Large intestine (tissue), 3 donors: ENCODE measurements around the gene CMIP. TPM values are rescaled to one million over a fixed set of nuclear protein-coding genes. Genes with fewer than 3 reads are reported as not detected.

Experiments used
- DNase-seq, 2 donors: peaks; one replicate each; pipeline versions ENCODE4 v3.0.0 to v3.0.0-alpha.2; 2013
- H3K27ac ChIP-seq: one replicate; pipeline ENCODE4 v1.5.1; 2013; ENCODE audit warnings: low read length
- H3K27me3 ChIP-seq: 2 replicates; pipeline ENCODE4 v1.6.1; 2013; ENCODE audit warnings: low read length; ENCODE audit not compliant: control insufficient read depth, insufficient read depth
- H3K36me3 ChIP-seq: 2 replicates; pipeline ENCODE4 v1.6.1; 2013; ENCODE audit warnings: low read length; ENCODE audit not compliant: control insufficient read depth, insufficient read depth
- H3K4me1 ChIP-seq: one replicate; pipeline ENCODE4 v1.6.1; 2013; ENCODE audit warnings: low read length; ENCODE audit not compliant: control insufficient read depth, insufficient read depth
- H3K4me3 ChIP-seq: one replicate; pipeline ENCODE4 v1.5.1; 2013; ENCODE audit warnings: low read length
- H3K9me3 ChIP-seq: one replicate; pipeline ENCODE4 v1.6.1; 2013; ENCODE audit warnings: mild to moderate bottlenecking, low read depth, low read length, moderate library complexity; ENCODE audit not compliant: control insufficient read depth
- WGBS: methylation state at CpG from one replicate; pipeline ENCODE4 v1.1.5; 2013; ENCODE audit warnings: low lambda C conversion rate; ENCODE audit not compliant: insufficient coverage; 5-methylcytosine and 5-hydroxymethylcytosine counted together
- polyA plus RNA-seq: library from polyadenylated mRNA; unstranded; fragments of 120-200 nt; gene quantifications from one replicate; pipeline ENCODE4 v1.2.1, GENCODE V29; 2013

CMIP gene
- polyA plus RNA-seq, 1 donor = 64.5 TPM

DNA sequence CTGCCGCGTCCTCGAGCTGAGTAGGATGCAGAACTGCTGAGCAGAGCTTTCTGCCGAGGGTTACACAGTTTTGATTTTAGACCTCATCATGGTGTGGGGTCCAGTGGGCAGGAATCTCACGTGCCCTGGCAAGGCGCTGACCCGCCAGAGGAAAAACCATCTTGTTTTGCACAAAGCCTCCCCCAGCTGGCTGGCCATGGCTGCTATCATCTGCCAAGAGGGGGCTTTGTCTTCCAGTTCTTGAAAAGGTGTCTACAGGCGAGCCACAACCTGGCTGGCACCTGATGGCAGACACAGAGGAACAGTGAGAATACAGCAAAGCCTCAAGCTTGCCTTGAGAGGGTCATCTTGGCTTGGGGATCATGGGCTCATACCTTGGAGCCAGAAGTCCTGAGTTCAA lies 118.3 kb downstream of the CMIP start:
- no peak overlapping the region for H3K4me3 ChIP-seq
- no peaks in the 10 kb centered on the region for H3K9me3 ChIP-seq
- no peaks in the 10 kb centered on the region for H3K27me3 ChIP-seq
- peaks cover 54% of the 10 kb centered on the region for H3K4me1 ChIP-seq
- H3K36me3 ChIP-seq = no peaks in the 10 kb centered on the region
- H3K27ac ChIP-seq = no peak overlapping the region
- no CpG with 5 or more reads among the region's 8 CpGs for WGBS
- no peak for DNase-seq

DNA sequence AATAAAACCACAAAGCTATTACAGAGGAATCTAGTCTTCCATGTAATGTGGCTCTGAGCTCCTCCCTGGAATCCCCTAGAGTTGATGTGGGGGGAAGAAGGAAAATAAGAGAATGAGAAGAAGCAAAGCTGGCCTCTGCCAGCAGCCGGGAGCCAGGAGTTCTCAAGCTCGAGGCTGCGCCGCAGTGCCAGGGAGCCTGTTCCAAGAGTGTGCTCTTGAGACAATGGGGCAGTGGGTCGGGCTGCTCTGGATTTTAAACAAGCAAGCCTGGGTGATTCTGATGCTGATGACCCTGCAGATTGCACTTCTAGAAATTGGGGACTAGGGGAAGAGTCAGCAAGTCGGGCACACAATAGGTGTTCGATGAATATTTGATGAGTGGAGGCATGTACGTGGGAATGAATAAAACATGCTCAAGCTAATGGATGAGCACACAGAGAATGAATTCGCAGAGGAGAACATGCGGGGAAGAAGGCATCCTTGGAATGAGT lies 119.9 kb downstream of the CMIP start:
- Histone ChIP-seq H3K27me3 (no peaks in the 10 kb centered on the region), H3K4me3 (no peak overlapping the region), H3K4me1 (peaks cover 54% of the 10 kb centered on the region), H3K9me3 (no peaks in the 10 kb centered on the region), H3K36me3 (no peaks in the 10 kb centered on the region), H3K27ac (no peak overlapping the region)
- WGBS = 100% methylated on average over 1 of the region's 10 CpGs
- no peak for DNase-seq

DNA sequence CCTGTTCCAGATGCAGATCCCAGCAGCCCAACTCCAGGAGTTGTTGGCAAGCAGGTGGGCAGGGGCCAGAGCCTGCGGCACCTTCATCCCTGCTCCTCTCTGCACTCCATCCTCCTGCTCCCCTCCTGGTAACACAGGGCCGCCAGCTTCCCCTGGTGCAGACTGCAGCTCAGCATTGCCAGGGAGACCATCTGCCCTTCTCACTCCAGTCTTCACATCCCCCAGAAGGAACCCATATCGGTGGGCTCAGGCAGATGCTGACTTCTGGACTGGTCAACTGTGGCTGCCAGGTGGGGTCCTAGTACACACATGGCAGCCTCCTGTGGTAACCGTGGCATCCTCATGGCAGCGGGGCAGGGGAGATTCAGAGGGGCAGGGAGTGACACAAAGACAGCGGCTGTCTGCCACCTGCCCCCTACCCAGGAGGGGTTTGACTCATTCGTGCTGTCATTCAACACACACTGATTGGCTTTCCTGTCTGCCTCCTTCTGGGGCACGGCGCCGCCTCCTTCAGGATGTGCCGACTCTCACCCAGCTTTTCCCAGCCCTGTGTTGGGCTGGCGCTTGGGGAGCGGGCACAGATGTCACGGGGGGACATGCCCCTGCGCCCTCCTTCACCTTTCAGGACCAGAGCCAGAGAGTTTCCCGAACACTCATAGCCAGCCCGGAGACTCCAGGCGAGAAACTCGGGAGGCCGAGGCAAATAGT lies 120.9 kb downstream of the CMIP start:
- WGBS = no CpG with 5 or more reads among the region's 20 CpGs
- Histone ChIP-seq H3K36me3 (no peaks in the 10 kb centered on the region), H3K27ac (peak overlapping the region; percentile 36), H3K27me3 (no peaks in the 10 kb centered on the region), H3K4me3 (no peak overlapping the region), H3K4me1 (peaks cover 52% of the 10 kb centered on the region), H3K9me3 (no peaks in the 10 kb centered on the region)
- no peak for DNase-seq

DNA sequence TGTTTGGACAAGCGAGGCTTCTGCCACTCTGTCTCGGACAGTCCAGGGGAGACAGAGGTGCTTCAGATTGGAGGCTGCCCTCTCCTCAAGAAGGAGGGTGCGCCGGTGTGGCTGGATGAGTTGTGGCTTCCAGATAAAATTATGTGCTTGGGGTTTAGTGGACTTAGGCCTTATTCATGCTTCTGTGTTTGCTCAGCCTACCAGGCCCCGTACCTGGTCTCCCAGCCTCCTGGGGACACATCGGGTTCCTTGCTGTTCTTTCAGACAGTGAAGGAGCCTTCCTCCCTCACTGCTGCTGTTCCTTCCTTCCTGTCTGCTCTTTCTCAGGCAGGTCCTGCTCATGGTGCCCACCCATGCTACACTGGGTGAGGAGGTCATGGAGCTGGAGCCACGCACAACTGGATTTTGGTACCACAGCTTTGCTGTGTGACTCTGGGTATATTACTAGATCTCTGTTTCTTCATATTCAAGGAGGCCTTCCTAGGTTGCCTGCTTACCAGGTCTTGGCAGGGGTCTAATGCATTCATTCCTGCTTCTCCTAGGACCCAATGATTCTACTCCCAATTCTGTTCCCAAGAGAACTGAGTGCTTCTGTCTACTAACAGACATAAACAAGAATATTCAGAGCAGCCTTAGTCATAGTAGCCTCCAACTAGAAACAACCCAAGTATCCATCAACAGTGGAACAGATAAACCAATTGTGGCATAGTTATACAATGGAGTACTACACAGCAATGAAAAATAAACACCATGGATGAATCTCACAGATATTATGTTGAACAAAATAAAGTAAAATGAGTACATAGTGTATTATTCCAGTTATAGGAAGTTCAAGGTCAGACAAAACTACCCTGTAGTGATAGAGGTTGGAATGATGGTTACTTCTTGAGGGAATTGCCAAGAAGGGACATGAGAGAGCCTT lies 121.7 kb downstream of the CMIP start:
- Histone ChIP-seq H3K27me3 (no peaks in the 10 kb centered on the region), H3K4me3 (no peak overlapping the region), H3K27ac (peak overlapping the region; percentile 36), H3K36me3 (no peaks in the 10 kb centered on the region), H3K9me3 (no peaks in the 10 kb centered on the region), H3K4me1 (peaks cover 46% of the 10 kb centered on the region)
- 40% methylated on average over 1 of the region's 7 CpGs for WGBS
- peak in 1 of 2 donors; percentile 71 for DNase-seq

DNA sequence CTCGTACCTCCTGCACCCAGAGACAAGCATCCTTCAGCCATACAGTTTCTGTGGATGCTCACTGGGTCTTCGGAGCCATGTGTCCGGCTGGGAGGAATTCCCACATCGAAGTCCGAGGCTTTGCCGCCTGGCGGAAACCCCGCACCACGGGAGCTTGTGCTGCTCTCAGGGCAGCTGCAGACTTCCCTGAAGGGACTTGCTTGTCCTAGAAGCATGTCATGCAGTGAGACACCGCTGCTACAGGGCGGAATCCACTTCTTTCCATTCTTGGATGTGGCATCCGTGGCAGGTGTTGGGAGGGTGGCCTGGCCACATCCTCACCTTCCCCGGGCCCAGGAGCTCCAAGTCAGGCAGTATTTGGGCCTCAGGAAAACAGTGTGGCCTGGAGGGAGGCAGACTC lies 122.5 kb downstream of the CMIP start:
- Histone ChIP-seq H3K27me3 (no peaks in the 10 kb centered on the region), H3K27ac (peak overlapping the region; percentile 27), H3K36me3 (no peaks in the 10 kb centered on the region), H3K9me3 (no peaks in the 10 kb centered on the region), H3K4me3 (no peak overlapping the region), H3K4me1 (peaks cover 49% of the 10 kb centered on the region)
- no peak for DNase-seq
- WGBS = no CpG with 5 or more reads among the region's 13 CpGs

DNA sequence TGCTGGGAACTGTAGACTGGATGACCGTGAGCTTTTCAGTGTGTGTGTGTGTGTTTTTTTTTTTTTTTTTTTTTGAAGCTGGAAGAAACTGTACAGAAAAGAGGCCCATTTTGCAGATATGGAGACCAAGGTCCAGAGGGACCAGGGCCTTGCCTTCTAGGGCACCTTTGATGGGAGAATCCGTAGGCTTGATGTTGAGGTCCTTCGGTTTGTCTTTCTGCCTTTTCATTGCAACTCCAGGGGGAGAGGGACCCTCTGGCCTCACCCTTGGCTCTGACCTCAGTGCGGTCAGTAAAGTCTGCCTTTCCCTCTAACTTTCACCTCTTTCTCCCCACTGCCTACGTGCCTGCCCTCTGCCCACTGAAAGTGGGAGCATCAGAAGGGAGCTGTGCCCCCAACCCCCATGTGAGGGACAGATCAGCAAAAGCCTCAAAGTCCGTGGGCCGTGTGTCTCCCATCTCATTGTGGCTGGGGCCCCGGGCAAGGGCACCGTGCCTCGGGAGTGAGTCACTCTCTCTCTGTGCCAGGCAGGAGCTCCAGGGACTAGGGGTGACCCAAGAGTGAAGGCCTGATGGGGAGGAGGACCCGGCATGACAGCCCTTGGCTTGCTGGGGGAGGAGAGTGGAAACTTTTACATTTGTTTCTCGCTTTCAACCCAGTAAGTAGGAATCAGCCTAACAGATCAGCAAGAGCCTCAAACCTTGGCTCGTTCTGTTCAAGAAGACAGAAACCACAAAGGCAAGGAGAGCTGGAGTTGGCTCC lies 123.6 kb downstream of the CMIP start:
- 100% methylated on average over 1 of the region's 13 CpGs for WGBS
- no peak overlapping the region for H3K4me3 ChIP-seq
- peaks cover 58% of the 10 kb centered on the region for H3K4me1 ChIP-seq
- H3K27me3 ChIP-seq = no peaks in the 10 kb centered on the region
- H3K9me3 ChIP-seq = no peaks in the 10 kb centered on the region
- H3K36me3 ChIP-seq = no peaks in the 10 kb centered on the region
- peak; percentile 78 to 90 for DNase-seq
- peak overlapping the region; percentile 88 for H3K27ac ChIP-seq

DNA sequence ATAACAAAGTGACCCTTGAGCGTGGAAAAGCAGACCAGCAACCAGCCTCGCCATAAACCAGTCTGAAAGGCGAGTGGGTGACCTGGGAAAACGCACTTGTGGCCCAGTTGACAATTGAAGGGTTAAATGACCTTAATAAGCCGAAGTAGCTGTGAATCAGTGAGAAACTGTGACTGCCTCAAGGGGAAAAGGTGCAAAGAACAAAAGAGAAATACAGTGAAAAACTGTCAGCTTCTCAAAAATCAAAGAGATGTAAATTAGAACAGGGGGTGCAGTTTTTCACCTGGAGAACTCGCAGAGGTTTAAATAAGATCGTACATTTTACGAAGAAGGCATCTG lies 124.1 kb downstream of the CMIP start:
- Histone ChIP-seq H3K36me3 (no peaks in the 10 kb centered on the region), H3K27ac (peak overlapping the region; percentile 88), H3K4me1 (peaks cover 63% of the 10 kb centered on the region), H3K4me3 (no peak overlapping the region), H3K9me3 (no peaks in the 10 kb centered on the region), H3K27me3 (no peaks in the 10 kb centered on the region)
- DNase-seq = no peak
- WGBS = no CpG with 5 or more reads among the region's 8 CpGs

DNA sequence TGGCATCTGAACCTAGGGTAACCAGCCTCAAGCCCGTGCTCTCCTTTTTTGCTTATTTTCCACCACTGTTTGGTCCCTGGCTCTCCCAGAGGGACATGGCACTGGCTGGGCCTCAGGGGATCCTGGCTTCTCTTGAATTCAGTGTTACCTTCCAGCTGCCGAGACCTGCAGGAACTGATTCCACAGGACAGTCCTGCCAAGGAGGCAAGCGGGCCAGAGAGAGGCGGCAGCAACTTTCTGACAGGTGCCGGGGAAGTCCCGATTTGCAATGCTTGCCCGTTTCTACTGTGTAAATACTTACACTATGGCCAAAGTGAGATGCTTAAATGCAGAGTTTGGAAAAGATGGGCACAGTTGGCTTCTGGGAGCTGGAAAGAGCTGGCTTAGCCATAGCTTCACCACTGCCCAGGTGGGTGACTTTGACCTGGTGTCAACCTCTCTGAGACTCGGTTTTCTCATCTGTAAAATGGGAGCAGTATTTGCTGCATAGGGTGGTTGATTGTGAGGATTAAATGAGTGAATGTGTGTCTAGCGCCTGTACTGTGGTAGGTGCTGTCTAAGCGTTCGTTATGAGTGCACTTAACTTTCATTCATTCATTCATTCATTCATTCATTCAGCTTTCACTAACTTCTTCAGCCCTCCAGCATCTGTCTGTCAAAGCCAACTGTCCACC lies 124.9 kb downstream of the CMIP start:
- Histone ChIP-seq H3K27me3 (no peaks in the 10 kb centered on the region), H3K4me1 (peaks cover 68% of the 10 kb centered on the region), H3K9me3 (no peaks in the 10 kb centered on the region), H3K36me3 (no peaks in the 10 kb centered on the region), H3K4me3 (no peak overlapping the region), H3K27ac (peak overlapping the region; percentile 88)
- 80% methylated on average over 1 of the region's 11 CpGs for WGBS
- no peak for DNase-seq

DNA sequence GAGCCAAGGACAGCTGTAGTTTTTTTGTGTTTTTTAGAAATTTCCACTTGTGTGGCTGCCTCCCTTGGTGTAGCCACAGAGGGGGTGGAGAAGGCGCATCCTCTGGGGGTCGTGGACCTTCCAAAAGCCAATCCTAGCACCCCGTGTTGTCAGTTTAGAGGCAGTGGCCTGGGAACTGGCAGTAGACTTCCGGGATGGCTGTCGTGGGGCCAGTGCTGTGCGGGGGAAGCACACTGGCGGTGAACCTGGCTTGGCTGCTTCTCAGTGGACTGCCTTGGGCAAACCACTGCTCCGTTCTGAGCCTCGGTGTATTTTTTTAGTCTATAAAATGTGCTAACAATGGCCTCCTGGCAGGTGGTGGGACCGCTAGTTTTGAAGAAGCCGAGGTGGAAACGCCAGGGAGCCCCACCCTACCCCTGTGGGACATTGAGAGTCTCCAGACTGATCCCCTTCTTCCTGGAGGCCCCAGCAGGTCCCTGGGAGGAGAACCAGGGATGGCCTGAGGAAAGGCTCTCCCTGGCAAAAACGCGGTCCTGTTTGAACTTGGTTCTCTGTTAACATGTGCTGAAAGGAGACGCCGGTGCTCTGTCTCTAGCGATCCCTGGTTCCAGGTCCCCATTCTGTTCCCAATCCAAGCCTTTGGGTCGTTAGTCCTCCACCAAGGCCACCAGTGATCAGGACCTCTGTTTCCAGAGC lies 125.7 kb downstream of the CMIP start:
- WGBS = no CpG with 5 or more reads among the region's 18 CpGs
- Histone ChIP-seq H3K36me3 (no peaks in the 10 kb centered on the region), H3K27ac (peak overlapping the region; percentile 88), H3K9me3 (no peaks in the 10 kb centered on the region), H3K27me3 (no peaks in the 10 kb centered on the region), H3K4me3 (no peak overlapping the region), H3K4me1 (peaks cover 68% of the 10 kb centered on the region)
- no peak for DNase-seq
